ENCODE results near the gene ORMDL1.

The ORMDL1 gene

GRCh38 chr2:189751080-189751658 is 33.0 kb downstream of the ORMDL1 start:
- H3K36me3 Mint-ChIP-seq = peaks cover 12 to 15% of the 10 kb centered on the region in 2 donors
- H3K27me3 Mint-ChIP-seq = no peaks in the 10 kb centered on the region
- ATAC-seq (replicated peaks) (peak; percentile 57 to 66), DNase-seq (no peak)
- H3K4me3 Mint-ChIP-seq = no peak overlapping the region
- peaks cover 2 to 5% of the 10 kb centered on the region in 2 donors for H3K4me1 Mint-ChIP-seq
- H3K9me3 Mint-ChIP-seq = no peaks in the 10 kb centered on the region
- no peak overlapping the region for H3K27ac Mint-ChIP-seq

GRCh38 chr2:189729430-189729829 is 54.7 kb downstream of the ORMDL1 start:
- Mint-ChIP-seq H3K27ac (no peak overlapping the region), H3K36me3 (peaks cover 4 to 7% of the 10 kb centered on the region in 2 donors), H3K4me1 (no peaks in the 10 kb centered on the region), H3K4me3 (no peak overlapping the region), H3K9me3 (no peaks in the 10 kb centered on the region), H3K27me3 (no peaks in the 10 kb centered on the region)
- ATAC-seq (replicated peaks) = no peak
- DNase-seq = no peak

- DNase-seq = no peak
- ATAC-seq (replicated peaks) = no peak
- H3K4me3 Mint-ChIP-seq = no peak overlapping the region
These were observed 57.3 kb downstream of the ORMDL1 start for GRCh38 chr2:189726849-189727248.

GRCh38 chr2:189726271-189726670 is 57.9 kb downstream of the ORMDL1 start:
- Mint-ChIP-seq H3K4me1 (no peaks in the 10 kb centered on the region), H3K36me3 (peaks cover 0 to 3% of the 10 kb centered on the region in 2 donors), H3K27ac (no peak overlapping the region), H3K4me3 (no peak overlapping the region), H3K27me3 (no peaks in the 10 kb centered on the region), H3K9me3 (no peaks in the 10 kb centered on the region)
- no peak for DNase-seq
- no peak for ATAC-seq (replicated peaks)

More at GRCh38 chr2:189726849-189727248, 57.3 kb downstream of the ORMDL1 start:
- H3K9me3 Mint-ChIP-seq = no peaks in the 10 kb centered on the region
- no peaks in the 10 kb centered on the region for H3K27me3 Mint-ChIP-seq
- no peak overlapping the region for H3K27ac Mint-ChIP-seq
- H3K4me1 Mint-ChIP-seq = no peaks in the 10 kb centered on the region
- H3K36me3 Mint-ChIP-seq = peaks cover 0 to 2% of the 10 kb centered on the region in 2 donors

GRCh38 chr2:189723192-189723591 is 60.9 kb downstream of the ORMDL1 start:
- Mint-ChIP-seq H3K4me3 (no peak overlapping the region), H3K36me3 (peaks cover 3 to 4% of the 10 kb centered on the region in 2 donors), H3K9me3 (no peaks in the 10 kb centered on the region), H3K27ac (no peak overlapping the region), H3K27me3 (no peaks in the 10 kb centered on the region), H3K4me1 (no peaks in the 10 kb centered on the region)
- DNase-seq = no peak
- no peak for ATAC-seq (replicated peaks)
